ENCODE results near the gene NATD1.

Gene NATD1

DNA sequence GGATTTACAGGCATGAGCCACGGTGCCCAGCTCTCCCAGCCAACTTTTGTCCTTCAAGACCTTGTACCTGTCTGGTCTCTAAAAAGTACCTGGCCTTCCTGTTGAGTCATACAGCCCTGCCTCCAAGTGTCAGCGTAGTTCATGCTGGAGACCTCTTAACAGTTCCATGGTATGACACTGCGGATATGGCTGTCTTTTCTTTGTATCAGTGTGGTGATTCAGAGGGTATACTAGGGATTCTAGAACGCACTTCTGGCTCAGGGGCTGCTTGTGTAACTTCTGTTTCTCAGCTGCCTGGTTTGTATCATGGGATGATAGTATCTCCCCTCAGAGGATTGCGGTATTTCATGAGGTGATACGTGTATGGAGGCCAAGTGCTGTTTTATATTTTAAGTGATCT lies 37.3 kb downstream of the NATD1 start:
- TF ChIP-seq, protein P1, sequence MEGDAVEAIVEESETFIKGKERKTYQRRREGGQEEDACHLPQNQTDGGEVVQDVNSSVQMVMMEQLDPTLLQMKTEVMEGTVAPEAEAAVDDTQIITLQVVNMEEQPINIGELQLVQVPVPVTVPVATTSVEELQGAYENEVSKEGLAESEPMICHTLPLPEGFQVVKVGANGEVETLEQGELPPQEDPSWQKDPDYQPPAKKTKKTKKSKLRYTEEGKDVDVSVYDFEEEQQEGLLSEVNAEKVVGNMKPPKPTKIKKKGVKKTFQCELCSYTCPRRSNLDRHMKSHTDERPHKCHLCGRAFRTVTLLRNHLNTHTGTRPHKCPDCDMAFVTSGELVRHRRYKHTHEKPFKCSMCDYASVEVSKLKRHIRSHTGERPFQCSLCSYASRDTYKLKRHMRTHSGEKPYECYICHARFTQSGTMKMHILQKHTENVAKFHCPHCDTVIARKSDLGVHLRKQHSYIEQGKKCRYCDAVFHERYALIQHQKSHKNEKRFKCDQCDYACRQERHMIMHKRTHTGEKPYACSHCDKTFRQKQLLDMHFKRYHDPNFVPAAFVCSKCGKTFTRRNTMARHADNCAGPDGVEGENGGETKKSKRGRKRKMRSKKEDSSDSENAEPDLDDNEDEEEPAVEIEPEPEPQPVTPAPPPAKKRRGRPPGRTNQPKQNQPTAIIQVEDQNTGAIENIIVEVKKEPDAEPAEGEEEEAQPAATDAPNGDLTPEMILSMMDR (IDR thresholded peaks at IDR 0.05; ENCODE audit: insufficient read depth, low read length, poor library complexity, severe bottlenecking) = no peak
- peaks cover 5% of the 10 kb centered on the region for H3K36me3 ChIP-seq (ENCODE audit: control insufficient read depth, insufficient read depth, low read length)
- DNase-seq (ENCODE audit: extremely low read depth, insufficient read length) = no peak
- H3K4me3 ChIP-seq (replicated peaks; ENCODE audit: low read depth, low read length) = no peak overlapping the region
- H3K27me3 ChIP-seq (replicated peaks; ENCODE audit: control insufficient read depth, insufficient read depth, low read length) = no peaks in the 10 kb centered on the region

DNA sequence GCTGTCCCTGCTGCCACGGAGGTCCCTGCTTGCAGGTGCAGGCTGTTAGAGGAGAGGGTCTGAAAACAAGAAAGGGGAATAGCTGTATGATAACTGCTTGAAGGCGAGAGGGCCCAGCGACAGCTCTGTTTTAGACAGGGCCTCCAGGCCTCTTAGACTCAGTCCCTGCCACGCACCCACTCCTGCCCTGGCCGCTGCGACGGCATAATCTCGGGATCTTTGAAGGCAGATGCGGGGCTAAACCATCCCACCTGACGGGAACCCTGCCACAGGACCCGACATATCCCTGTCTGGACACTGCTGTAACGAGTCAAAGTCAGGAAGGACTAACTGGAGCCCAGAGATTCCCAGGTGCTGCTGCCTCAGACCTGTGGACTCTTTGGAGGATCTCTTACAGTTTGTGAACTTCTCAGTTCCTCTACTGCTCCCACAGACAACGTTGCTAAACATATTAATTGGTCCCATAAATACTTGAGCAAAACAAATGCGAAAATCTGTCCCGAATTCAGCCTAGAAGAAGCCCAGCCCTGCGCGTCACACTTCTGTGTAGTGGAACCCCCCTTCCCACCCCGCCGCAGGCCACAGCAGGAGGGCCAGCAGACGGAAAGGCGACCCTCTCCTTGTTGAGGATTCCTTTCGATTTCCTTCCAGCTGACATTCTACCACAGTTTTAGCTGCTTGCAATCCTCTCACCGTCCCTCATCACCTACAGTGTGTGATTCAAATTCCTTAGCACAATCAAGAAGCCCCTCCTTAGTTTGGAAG lies 38.3 kb downstream of the NATD1 start:
- DNase-seq (ENCODE audit: extremely low read depth, insufficient read length) = no peak
- Histone ChIP-seq H3K36me3 (ENCODE audit: control insufficient read depth, insufficient read depth, low read length) (peaks cover 13% of the 10 kb centered on the region), H3K4me3 (replicated peaks; ENCODE audit: low read depth, low read length) (peak overlapping the region; percentile 93), H3K27me3 (replicated peaks; ENCODE audit: control insufficient read depth, insufficient read depth, low read length) (no peaks in the 10 kb centered on the region)
- TF ChIP-seq, protein P1 (IDR thresholded peaks at IDR 0.05; ENCODE audit: insufficient read depth, low read length, poor library complexity, severe bottlenecking) = no peak

DNA sequence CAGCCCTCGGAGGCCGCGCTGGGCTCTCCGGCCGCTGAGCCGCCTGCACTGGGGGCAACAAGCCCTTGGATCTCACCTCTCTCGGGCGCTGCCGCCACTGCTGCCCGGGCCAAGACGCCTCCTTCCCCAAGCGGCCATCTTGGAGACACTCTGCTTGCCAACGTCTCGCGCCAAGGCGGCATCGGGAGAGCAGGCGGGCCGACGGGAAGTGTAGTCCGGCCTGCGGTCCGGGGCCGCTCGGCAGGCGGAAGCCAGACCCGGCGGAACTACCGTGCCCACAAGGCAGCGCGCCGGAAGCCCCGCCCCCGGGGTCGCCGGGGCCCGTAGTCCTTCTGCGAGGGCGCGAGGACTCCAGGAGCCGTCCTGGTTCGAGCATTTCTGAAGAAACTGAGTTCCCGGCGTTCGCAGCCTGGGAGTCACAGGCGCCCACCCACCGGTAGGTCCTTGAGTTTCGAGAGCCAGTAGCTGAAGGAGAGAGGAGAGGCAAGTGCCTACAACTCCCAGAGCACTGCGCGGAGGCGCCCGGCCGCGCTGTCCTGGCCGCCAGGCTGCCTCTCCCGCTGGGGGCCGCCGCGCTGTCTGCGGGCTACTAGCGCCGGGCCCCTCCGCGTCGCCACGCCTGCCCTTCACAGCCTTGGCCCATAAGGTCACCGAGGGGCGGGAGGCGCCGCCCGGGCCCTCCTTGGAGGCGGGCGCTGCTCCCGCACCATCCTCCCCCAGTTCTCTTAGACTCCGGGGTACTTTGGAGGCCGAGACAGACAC lies 39.0 kb downstream of the NATD1 start, which contains the start of gene TMEM11:
Gene TMEM11 (minus strand): TSS at position 147 of the 762 bp plus-strand sequence. CDS start 9 bp downstream, at position 138.
- TF ChIP-seq, protein P1 (IDR thresholded peaks at IDR 0.05; ENCODE audit: insufficient read depth, low read length, poor library complexity, severe bottlenecking) = no peak
- Histone ChIP-seq H3K36me3 (ENCODE audit: control insufficient read depth, insufficient read depth, low read length) (peaks cover 16% of the 10 kb centered on the region), H3K27me3 (replicated peaks; ENCODE audit: control insufficient read depth, insufficient read depth, low read length) (no peaks in the 10 kb centered on the region), H3K4me3 (replicated peaks; ENCODE audit: low read depth, low read length) (peak within 1 kb of the TSS; percentile 93)
- DNase-seq (ENCODE audit: extremely low read depth, insufficient read length) = peak; percentile 99

DNA sequence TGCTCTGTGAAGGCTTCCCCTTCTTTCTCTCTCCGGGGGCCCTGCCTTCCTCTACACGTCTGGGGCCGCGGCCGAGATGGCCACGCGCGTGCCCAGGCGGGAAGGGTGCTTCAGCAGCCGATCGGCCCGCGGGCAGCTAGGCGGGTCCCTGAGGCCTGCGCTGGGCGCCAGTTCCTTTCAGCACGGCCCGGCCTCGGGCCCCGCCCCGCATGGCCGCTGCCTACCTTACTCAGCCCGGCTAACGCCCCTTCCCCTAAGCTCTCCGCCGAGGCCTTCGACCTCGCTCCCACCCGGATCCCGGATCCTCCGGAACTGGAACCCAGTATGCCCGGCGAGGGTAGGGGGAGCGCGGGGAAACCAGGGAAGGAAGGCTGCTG lies 39.6 kb downstream of the NATD1 start:
- H3K27me3 ChIP-seq (replicated peaks; ENCODE audit: control insufficient read depth, insufficient read depth, low read length) = no peaks in the 10 kb centered on the region
- peaks cover 18% of the 10 kb centered on the region for H3K36me3 ChIP-seq (ENCODE audit: control insufficient read depth, insufficient read depth, low read length)
- TF ChIP-seq, protein P1 (IDR thresholded peaks at IDR 0.05; ENCODE audit: insufficient read depth, low read length, poor library complexity, severe bottlenecking) = no peak
- peak overlapping the region; percentile 93 for H3K4me3 ChIP-seq (replicated peaks; ENCODE audit: low read depth, low read length)
- DNase-seq (ENCODE audit: extremely low read depth, insufficient read length) = no peak

DNA sequence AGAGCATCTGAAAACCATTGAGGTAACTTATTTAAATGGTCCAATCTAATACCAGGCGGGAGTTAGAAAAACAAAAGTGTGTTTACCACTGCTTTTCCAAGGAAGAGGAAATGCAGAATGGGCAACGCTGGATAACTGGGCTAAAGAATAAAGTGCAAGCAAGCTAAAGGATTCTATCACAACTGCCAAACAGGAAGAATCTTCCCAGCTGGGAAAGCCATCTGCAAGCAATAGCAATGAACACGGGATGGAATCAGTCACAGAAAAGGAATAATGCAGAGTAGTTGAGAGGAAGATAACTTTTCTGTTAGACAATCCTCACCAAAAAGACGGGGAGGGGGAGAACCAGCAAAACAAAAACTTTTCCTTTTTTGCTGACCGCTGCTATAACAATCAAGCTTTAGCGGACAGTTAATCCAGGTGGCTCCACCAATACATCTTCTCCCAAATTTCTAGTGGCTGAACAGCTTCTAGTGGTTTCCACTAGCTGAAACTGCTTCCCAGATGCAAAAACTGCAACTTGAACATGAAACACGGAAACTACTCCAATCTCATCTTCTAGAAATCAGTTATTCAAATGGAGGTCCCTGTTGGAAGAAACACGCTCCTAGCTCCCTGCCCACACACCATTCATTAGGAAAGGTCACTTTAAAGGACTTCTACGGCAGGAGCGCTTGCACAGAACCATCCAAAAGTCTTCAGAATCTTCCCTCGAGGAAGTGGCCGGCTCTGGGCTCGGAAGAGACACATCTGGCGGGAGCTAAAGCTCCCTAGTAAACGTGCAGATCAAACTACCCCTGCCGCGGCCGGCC lies 40.2 kb downstream of the NATD1 start:
- Histone ChIP-seq H3K27me3 (replicated peaks; ENCODE audit: control insufficient read depth, insufficient read depth, low read length) (no peaks in the 10 kb centered on the region), H3K36me3 (ENCODE audit: control insufficient read depth, insufficient read depth, low read length) (peaks cover 20% of the 10 kb centered on the region), H3K4me3 (replicated peaks; ENCODE audit: low read depth, low read length) (peak overlapping the region; percentile 93)
- TF ChIP-seq, protein P1 (IDR thresholded peaks at IDR 0.05; ENCODE audit: insufficient read depth, low read length, poor library complexity, severe bottlenecking) = no peak
- DNase-seq (ENCODE audit: extremely low read depth, insufficient read length) = no peak
